LNCaP clone FGC (cell line): ENCODE data around the gene IFT81.

ENCODE experiments used
- DNase-seq: peaks from one replicate; pipeline ENCODE4 v3.0.0-alpha.2; 2011; ENCODE audit warnings: low read depth
- H3K4me3 ChIP-seq: 2 replicates; pipeline ENCODE4 v1.5.1; 2011; ENCODE audit warnings: mild to moderate bottlenecking, low read depth, low read length, control low read depth
- CTCF ChIP-seq: IDR thresholded peaks from 2 replicates; pipeline ENCODE4 v1.5.1; 2012; ENCODE audit warnings: mild to moderate bottlenecking; ENCODE audit not compliant: control insufficient read depth, insufficient read depth; ENCODE audit errors: extremely low read depth

The IFT81 gene

GRCh38 chr12:110186059-110186458 is 61.9 kb downstream of the IFT81 start:
- no peak for DNase-seq
- H3K4me3 ChIP-seq, result no peak overlapping the region
- TF ChIP-seq CTCF, result no peak

- DNase-seq, result no peak
- no peak overlapping the region for H3K4me3 ChIP-seq
- TF ChIP-seq CTCF, result no peak
These were observed 69.0 kb downstream of the IFT81 start for GRCh38 chr12:110193196-110193595.

GRCh38 chr12:110197003-110197402 is 72.8 kb downstream of the IFT81 start:
- DNase-seq, result no peak
- no peak for TF ChIP-seq CTCF
- no peak overlapping the region for H3K4me3 ChIP-seq

GRCh38 chr12:110198386-110198785 is 74.2 kb downstream of the IFT81 start:
- no peak for TF ChIP-seq CTCF
- DNase-seq, result no peak
- H3K4me3 ChIP-seq, result no peak overlapping the region

- no peak for DNase-seq
- H3K4me3 ChIP-seq, result no peak overlapping the region
- TF ChIP-seq CTCF, result no peak
These were observed 75.4 kb downstream of the IFT81 start for GRCh38 chr12:110199339-110200123.

- DNase-seq, result no peak
- no peak overlapping the region for H3K4me3 ChIP-seq
These were observed 75.9 kb downstream of the IFT81 start for GRCh38 chr12:110200124-110200417.

More at GRCh38 chr12:110200124-110200417, 75.9 kb downstream of the IFT81 start:
- no peak for TF ChIP-seq CTCF
